HFF-Myc (cell line): ENCODE measurements around the gene DYNC1I1.

Experiments used
- DNase-seq: peaks from one replicate; pipeline ENCODE4 v3.0.0-alpha.2; 2011; ENCODE audit warnings: low read depth; ENCODE audit errors: extremely low read depth
- H3K4me3 ChIP-seq: replicated peaks from 2 replicates; pipeline ENCODE4 v1.5.1; 2011; ENCODE audit warnings: low read depth, mild to moderate bottlenecking, control low read depth, low read length
- TF ChIP-seq, protein P1 (sequence below): IDR thresholded peaks from 2 replicates; pipeline ENCODE4 v1.5.1; 2012; ENCODE audit warnings: mild to moderate bottlenecking, low read depth, low read length, control low read depth; ENCODE audit errors: missing control alignments

DYNC1I1 gene

DNA sequence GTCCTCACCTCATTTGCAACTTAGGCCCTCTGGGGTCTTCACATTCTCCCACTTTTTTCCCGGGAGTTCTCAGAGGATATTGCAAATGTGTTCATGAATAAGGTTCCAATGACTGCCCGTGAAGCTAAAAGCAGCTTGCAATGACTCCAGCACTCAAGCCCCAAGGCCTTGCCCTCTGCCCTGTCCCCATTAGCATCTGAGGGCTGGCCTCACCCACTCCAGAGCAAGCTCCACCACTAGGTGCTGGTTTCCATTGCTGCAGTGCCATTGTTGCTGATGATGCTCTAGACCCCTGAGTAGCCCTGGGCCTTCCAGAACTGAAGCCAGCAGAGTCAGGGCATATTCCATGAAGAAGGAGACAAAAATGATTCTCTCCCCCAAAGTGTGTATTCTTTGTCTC lies 236.8 kb downstream of the DYNC1I1 start:
- no peak for DNase-seq
- TF ChIP-seq, protein P1, sequence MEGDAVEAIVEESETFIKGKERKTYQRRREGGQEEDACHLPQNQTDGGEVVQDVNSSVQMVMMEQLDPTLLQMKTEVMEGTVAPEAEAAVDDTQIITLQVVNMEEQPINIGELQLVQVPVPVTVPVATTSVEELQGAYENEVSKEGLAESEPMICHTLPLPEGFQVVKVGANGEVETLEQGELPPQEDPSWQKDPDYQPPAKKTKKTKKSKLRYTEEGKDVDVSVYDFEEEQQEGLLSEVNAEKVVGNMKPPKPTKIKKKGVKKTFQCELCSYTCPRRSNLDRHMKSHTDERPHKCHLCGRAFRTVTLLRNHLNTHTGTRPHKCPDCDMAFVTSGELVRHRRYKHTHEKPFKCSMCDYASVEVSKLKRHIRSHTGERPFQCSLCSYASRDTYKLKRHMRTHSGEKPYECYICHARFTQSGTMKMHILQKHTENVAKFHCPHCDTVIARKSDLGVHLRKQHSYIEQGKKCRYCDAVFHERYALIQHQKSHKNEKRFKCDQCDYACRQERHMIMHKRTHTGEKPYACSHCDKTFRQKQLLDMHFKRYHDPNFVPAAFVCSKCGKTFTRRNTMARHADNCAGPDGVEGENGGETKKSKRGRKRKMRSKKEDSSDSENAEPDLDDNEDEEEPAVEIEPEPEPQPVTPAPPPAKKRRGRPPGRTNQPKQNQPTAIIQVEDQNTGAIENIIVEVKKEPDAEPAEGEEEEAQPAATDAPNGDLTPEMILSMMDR = no peak
- no peak overlapping the region for H3K4me3 ChIP-seq

DNA sequence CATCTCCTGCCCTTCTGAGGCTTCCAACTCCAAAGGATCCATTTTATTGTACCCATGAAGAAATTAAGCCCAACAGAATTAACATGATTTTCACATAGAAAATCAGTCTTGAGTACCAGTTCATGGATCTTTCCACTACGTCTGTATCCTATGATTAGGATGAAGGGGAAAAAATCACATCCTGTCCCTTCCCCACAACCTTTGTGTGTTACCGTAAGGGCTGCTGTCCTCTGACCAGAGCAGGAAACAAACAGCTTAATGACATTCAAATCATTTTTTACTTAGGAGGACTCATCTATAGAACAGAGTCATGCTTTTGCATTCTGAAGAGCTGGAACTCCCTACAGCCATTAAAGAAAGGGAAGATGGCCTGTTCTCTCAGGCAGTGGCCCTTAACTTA lies 241.5 kb downstream of the DYNC1I1 start:
- H3K4me3 ChIP-seq = no peak overlapping the region
- DNase-seq = no peak
- TF ChIP-seq, protein P1 = no peak

DNA sequence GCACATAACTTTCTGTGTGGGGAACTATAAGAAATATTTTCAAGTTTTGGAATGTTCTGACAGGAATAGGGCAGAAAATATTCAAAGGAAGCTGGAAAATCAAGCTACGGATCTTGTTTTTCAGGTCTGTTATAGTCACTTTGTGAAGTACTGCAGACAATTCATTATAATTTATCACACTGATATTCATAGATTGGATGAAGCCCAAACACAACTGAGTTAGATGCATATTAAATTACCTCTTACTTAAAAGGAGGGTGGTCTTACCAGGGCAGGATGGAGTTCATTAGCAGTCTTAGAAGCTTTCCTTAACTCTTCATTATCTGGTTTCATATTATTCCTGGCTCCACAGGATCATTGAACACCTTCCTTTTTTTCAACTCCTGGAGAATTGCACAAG lies 242.3 kb downstream of the DYNC1I1 start:
- no peak overlapping the region for H3K4me3 ChIP-seq
- TF ChIP-seq, protein P1 = no peak
- DNase-seq = no peak

DNA sequence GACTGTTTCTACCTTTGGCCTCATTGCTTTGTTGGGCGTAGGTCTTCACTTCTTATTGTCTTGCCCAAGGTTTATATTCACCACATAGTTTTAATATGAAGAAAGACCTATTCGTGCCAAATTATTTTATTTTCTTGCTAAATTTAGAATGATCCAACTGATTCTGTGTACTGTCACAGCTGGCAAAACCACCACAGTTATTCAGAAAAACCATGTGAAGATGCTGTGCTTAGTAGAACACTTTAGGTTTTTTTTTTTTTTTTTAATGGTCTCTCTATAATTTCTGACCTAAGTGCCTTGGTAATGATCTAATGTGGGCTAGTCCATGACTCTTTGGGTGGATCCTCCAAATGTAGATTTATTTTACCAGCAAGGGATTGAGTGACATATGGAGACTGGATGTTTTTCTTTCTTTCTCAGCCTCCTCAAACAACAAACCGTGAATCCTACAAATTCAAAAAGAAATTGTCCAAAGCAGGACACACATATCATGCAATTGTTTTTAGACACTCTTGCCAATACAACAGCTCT lies 243.8 kb downstream of the DYNC1I1 start:
- TF ChIP-seq, protein P1 = no peak
- H3K4me3 ChIP-seq = no peak overlapping the region
- DNase-seq = no peak

DNA sequence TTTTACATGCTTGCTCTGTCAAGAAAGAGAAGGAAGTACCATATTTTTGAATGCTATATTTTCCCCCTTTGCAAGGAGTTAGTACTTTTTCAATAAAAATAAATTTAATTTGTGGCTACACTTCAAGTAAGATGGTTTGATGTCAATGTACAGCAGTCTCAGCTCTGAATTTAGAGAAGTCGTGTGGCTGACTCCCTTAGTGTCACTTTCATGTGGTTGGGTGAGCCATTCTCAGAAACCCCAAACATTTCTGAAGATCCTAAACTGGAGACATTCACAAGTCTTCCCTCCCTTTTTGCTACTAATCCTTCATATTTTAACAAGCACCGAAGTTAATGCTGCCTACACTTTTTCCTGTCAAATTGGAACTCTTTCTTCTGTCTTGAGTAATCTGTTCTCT lies 244.4 kb downstream of the DYNC1I1 start:
- TF ChIP-seq, protein P1 = no peak
- DNase-seq = no peak
- no peak overlapping the region for H3K4me3 ChIP-seq

DNA sequence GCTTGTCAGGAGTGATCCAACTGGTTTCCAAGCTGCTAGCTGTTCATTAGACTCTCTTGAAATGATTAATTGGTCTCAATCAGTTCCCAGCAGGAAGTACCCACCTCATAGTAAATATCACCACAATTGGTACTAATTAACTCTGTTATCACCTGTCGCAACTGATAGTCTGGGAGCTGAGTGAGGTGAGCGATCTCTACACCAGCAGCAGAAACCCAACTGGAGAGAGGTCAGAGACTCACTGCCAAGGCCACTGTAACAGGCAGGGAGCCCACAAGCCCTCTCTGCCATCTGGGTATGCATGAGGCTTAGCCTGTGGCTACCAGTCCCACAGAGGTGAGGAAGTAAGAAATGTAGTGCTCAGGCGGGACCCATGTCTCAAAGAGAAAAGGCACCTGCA lies 245.5 kb downstream of the DYNC1I1 start:
- no peak overlapping the region for H3K4me3 ChIP-seq
- no peak for DNase-seq
- TF ChIP-seq, protein P1 = no peak

DNA sequence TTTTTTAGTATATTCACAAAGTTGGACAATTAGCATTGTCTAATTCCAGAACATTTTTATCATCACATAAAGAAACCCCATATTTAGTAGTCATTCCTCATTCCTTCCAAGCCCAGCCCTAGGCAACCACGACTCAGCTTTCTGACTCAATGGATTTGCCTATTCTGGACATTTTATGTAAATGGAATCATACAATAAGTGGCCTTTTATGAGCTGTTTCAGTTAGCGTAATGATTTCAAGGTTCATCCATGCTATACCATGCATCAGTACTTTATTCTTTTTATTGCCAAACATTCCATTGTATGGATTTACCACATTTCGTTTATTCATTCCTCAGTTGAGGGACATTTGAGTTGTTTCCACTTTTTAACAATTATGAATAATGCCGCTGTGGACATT lies 249.2 kb downstream of the DYNC1I1 start:
- no peak overlapping the region for H3K4me3 ChIP-seq
- TF ChIP-seq, protein P1 = no peak
- no peak for DNase-seq
